ENCODE data around the gene OR4E1. TPM values are rescaled to one million over a fixed set of nuclear protein-coding genes. Genes with fewer than 3 reads are reported as not detected.

Gene OR4E1
- total RNA-seq, 1 donor from 2014 or later, result not detected

- DNase-seq (ENCODE audit: low spot score in 2 of 2), result no peak
- H3K4me1 ChIP-seq, result no peaks in the 10 kb centered on the region
- no peaks in the 10 kb centered on the region for H3K36me3 ChIP-seq
- H3K9me3 ChIP-seq, result no peaks in the 10 kb centered on the region
- intact Hi-C loops (cut with DNase I), result no loop called here
- H3K4me3 ChIP-seq, result no peak overlapping the region
- no peak overlapping the region for H3K27ac ChIP-seq
- no peak for TF ChIP-seq CTCF (IDR thresholded peaks at IDR 0.05)
- H3K27me3 ChIP-seq, result no peaks in the 10 kb centered on the region
Observed at GRCh38 chr14:21669284-21669683, 4.3 kb downstream of the OR4E1 start.

- no peak for TF ChIP-seq CTCF (IDR thresholded peaks at IDR 0.05)
- no peaks in the 10 kb centered on the region for H3K36me3 ChIP-seq
- intact Hi-C loops (cut with DNase I), result no loop called here
- DNase-seq (ENCODE audit: low spot score in 2 of 2), result no peak
- no peak overlapping the region for H3K27ac ChIP-seq
- H3K27me3 ChIP-seq, result no peaks in the 10 kb centered on the region
- H3K4me3 ChIP-seq, result no peak overlapping the region
- H3K4me1 ChIP-seq, result no peaks in the 10 kb centered on the region
- no peaks in the 10 kb centered on the region for H3K9me3 ChIP-seq
Observed at GRCh38 chr14:21668377-21668776, 5.2 kb downstream of the OR4E1 start.

GRCh38 chr14:21656980-21657379 is 16.6 kb downstream of the OR4E1 start:
- Histone ChIP-seq H3K4me1 (no peaks in the 10 kb centered on the region), H3K27ac (no peak overlapping the region), H3K27me3 (no peaks in the 10 kb centered on the region), H3K4me3 (no peak overlapping the region), H3K36me3 (no peaks in the 10 kb centered on the region), H3K9me3 (no peaks in the 10 kb centered on the region)
- no peak for DNase-seq (ENCODE audit: low spot score in 2 of 2)
- no peak for TF ChIP-seq CTCF (IDR thresholded peaks at IDR 0.05)
- intact Hi-C loops (cut with DNase I), result no loop called here

GRCh38 chr14:21654215-21654614 is 19.4 kb downstream of the OR4E1 start:
- H3K27me3 ChIP-seq, result no peaks in the 10 kb centered on the region
- H3K9me3 ChIP-seq, result no peaks in the 10 kb centered on the region
- no peaks in the 10 kb centered on the region for H3K36me3 ChIP-seq
- DNase-seq (ENCODE audit: low spot score in 2 of 2), result no peak
- no peak overlapping the region for H3K27ac ChIP-seq
- TF ChIP-seq CTCF (IDR thresholded peaks at IDR 0.05), result no peak
- H3K4me1 ChIP-seq, result no peaks in the 10 kb centered on the region
- H3K4me3 ChIP-seq, result no peak overlapping the region
- intact Hi-C loops (cut with DNase I), result no loop called here

GRCh38 chr14:21653331-21653885 is 20.2 kb downstream of the OR4E1 start, which contains the start of gene OR4E2:
OR4E2 (plus strand) TSS chr14:21653835; CDS start chr14:21665083, 11,248 bp downstream.
- Histone ChIP-seq H3K27ac (no peak within 1 kb of the TSS), H3K4me1 (no peaks in the 10 kb centered on the region), H3K36me3 (no peaks in the 10 kb centered on the region), H3K4me3 (no peak within 1 kb of the TSS), H3K27me3 (no peaks in the 10 kb centered on the region), H3K9me3 (no peaks in the 10 kb centered on the region)
- no peak for TF ChIP-seq CTCF (IDR thresholded peaks at IDR 0.05)
- intact Hi-C loops (cut with DNase I), result no loop called here
- DNase-seq (ENCODE audit: low spot score in 2 of 2), result no peak

Measured in ascending aorta (tissue), 2 donors.